B cell (primary cell): ENCODE measurements around the gene PITPNM1. TPM values are rescaled to one million over a fixed set of nuclear protein-coding genes. Genes with fewer than 3 reads are reported as not detected.

Experiments used
- ATAC-seq: fragments of 200-7000 bp; cut with Tn5 transposase; one replicate; pipeline ENCODE4 v1.10.0; 2021; ENCODE audit warnings: low read depth, mild to moderate bottlenecking, moderate number of reproducible peaks, moderate library complexity
- CTCF ChIA-PET: fragments of 350-600 bp; sonication (Branson Sonifier 250); formaldehyde crosslinking; loops from one replicate; lab custom pipeline; 2021; ENCODE audit warnings: antibody characterized with exemption, inconsistent platforms; lab: Charles Lee
- POLR2A ChIA-PET: fragments of 350-600 bp; sonication (Branson Sonifier 250); formaldehyde crosslinking; loops from one replicate; lab custom pipeline; 2021; ENCODE audit warnings: antibody characterized with exemption; lab: Charles Lee
- DNase-seq: peaks from one replicate; pipeline ENCODE4 v3.0.0; 2013
- H2AFZ ChIP-seq: 2 replicates; pipeline ENCODE4 v1.6.1; 2012; ENCODE audit warnings: mild to moderate bottlenecking, low read depth, low read length; ENCODE audit not compliant: insufficient read depth, poor library complexity, severe bottlenecking
- H3K27ac ChIP-seq, 2 donors: 1 replicate in 1 of 2; 2 replicates in 1 of 2; pipeline ENCODE4 v1.5.1; 2012 to 2013; ENCODE audit warnings: low read length in 2 of 2, mild to moderate bottlenecking in 2 of 2, moderate library complexity in 1 of 2
- H3K27me3 ChIP-seq, 4 experiments: fragments of 200-600 bp in 1 of 4; sonication (generic) in 1 of 4; replicated peaks in 1 of 4; 1 replicate in 2 of 4; 2 replicates in 2 of 4; pipeline versions ENCODE4 v1.6.1 to v1.7.0; 2013 to 2016; ENCODE audit warnings: low read length in 3 of 4, mild to moderate bottlenecking in 2 of 4, mixed read lengths in 1 of 4, moderate library complexity in 1 of 4; ENCODE audit not compliant: insufficient read depth in 4 of 4, control insufficient read depth in 3 of 4; ENCODE audit errors: control extremely low read depth in 1 of 4
- H3K36me3 ChIP-seq, 2 experiments: replicated peaks in 1 of 2; 1 replicate in 1 of 2; 2 replicates in 1 of 2; pipeline versions ENCODE4 v1.6.1 to v1.7.1; 2013; ENCODE audit warnings: low read length in 1 of 2; ENCODE audit not compliant: insufficient read depth in 2 of 2, control insufficient read depth in 1 of 2; ENCODE audit errors: control extremely low read depth in 1 of 2, extremely low read depth in 1 of 2
- H3K4me1 ChIP-seq, 2 donors: fragments of 200-600 bp in 1 of 2; sonication (generic) in 1 of 2; 1 replicate in 1 of 2; 2 replicates in 1 of 2; pipeline versions ENCODE4 v1.5.1 to v1.6.1; 2013 to 2017; ENCODE audit warnings: low read length in 2 of 2; ENCODE audit not compliant: control insufficient read depth in 2 of 2, insufficient read depth in 2 of 2
- H3K4me2 ChIP-seq: replicated peaks from 2 replicates; pipeline ENCODE3; 2012; ENCODE audit warnings: mild to moderate bottlenecking, low read depth, low read length; ENCODE audit not compliant: poor library complexity, severe bottlenecking
- H3K4me3 ChIP-seq, 5 experiments: fragments of 200-600 bp in 1 of 5; sonication (generic) in 1 of 5; 1 replicate in 3 of 5; 2 replicates in 2 of 5; pipeline versions ENCODE4 v1.5.1 to v1.7.0; 2011 to 2016; ENCODE audit warnings: low read length in 4 of 5, mild to moderate bottlenecking in 4 of 5, low read depth in 2 of 5, control low read depth in 1 of 5, moderate library complexity in 1 of 5; ENCODE audit not compliant: insufficient read depth in 1 of 5; ENCODE audit errors: control extremely low read depth in 1 of 5, extremely low read depth in 1 of 5
- H3K79me2 ChIP-seq: fragments of 200-600 bp; sonication (generic); one replicate; pipeline ENCODE4 v1.6.0; 2016; ENCODE audit warnings: low read length; ENCODE audit not compliant: control insufficient read depth, insufficient read depth
- H3K9ac ChIP-seq: fragments of 200-600 bp; sonication (generic); 2 replicates; pipeline ENCODE4 v1.6.1; 2017; ENCODE audit warnings: mild to moderate bottlenecking, low read length, moderate library complexity
- H3K9me3 ChIP-seq, 3 donors: one replicate each; pipeline versions ENCODE4 v1.6.1 to v1.7.1; 2013; ENCODE audit warnings: low read length in 2 of 3; ENCODE audit not compliant: control insufficient read depth in 2 of 3, insufficient read depth in 1 of 3; ENCODE audit errors: control extremely low read depth in 1 of 3
- H4K20me1 ChIP-seq: 2 replicates; pipeline ENCODE4 v1.6.0; 2012; ENCODE audit warnings: mild to moderate bottlenecking, low read length; ENCODE audit not compliant: insufficient read depth, control insufficient read depth, poor library complexity, severe bottlenecking
- H3K27ac Mint-ChIP-seq: one replicate; pipeline ENCODE4 v1.8.0; 2021; ENCODE audit warnings: mixed read lengths
- H3K27me3 Mint-ChIP-seq: one replicate; pipeline ENCODE4 v1.8.0; 2021; ENCODE audit warnings: mixed read lengths
- H3K4me1 Mint-ChIP-seq: one replicate; pipeline ENCODE4 v1.8.0; 2021; ENCODE audit warnings: mixed read lengths
- H3K4me3 Mint-ChIP-seq: one replicate; pipeline ENCODE4 v1.8.0; 2021; ENCODE audit warnings: mixed read lengths
- H3K9me3 Mint-ChIP-seq: one replicate; pipeline ENCODE4 v1.8.0; 2022; ENCODE audit warnings: mixed read lengths; ENCODE audit not compliant: insufficient read depth
- EZH2 ChIP-seq: IDR thresholded peaks from 2 replicates; pipeline ENCODE4 v1.6.1; 2012; ENCODE audit warnings: borderline replicate concordance, low read depth, mild to moderate bottlenecking, moderate library complexity, low read length; ENCODE audit not compliant: insufficient read depth, poor library complexity, severe bottlenecking
- WGBS: methylation state at CpG from one replicate; pipeline ENCODE4 v1.1.5; 2013; ENCODE audit warnings: missing lambda C conversion rate; ENCODE audit not compliant: insufficient coverage; 5-methylcytosine and 5-hydroxymethylcytosine counted together
- intact Hi-C: fragments of 100-400 bp; cut with micrococcal nuclease; formaldehyde crosslinking; loops from one replicate; pipeline ENCODE4 v1.10.0; 2022
- polyA plus RNA-seq: library from polyadenylated mRNA; depleted of rRNA; stranded (reverse); fragments of >200 nt; gene quantifications from 2 replicates; pipeline ENCODE4 v1.2.3, GENCODE V29; 2012
- total RNA-seq, 2 donors: library from RNA; stranded (reverse); fragments of 120-200 nt in 1 of 2; gene quantifications; 1 replicate in 1 of 2; 2 replicates in 1 of 2; pipeline versions ENCODE4 v1.2.3 to v1.2.4, GENCODE V29; 2013 to 2022
- TF ChIP-seq, protein P1 (sequence below): fragments of 200-600 bp; IDR thresholded peaks from one replicate; pipeline ENCODE4 v1.8.0; 2022; ENCODE audit warnings: antibody characterized with exemption, mild to moderate bottlenecking

PITPNM1 gene
- total and polyA plus RNA-seq, 2 donors (not counting 1 experiment from before 2014, with no cell fraction given), result 152 to 166 TPM

DNA sequence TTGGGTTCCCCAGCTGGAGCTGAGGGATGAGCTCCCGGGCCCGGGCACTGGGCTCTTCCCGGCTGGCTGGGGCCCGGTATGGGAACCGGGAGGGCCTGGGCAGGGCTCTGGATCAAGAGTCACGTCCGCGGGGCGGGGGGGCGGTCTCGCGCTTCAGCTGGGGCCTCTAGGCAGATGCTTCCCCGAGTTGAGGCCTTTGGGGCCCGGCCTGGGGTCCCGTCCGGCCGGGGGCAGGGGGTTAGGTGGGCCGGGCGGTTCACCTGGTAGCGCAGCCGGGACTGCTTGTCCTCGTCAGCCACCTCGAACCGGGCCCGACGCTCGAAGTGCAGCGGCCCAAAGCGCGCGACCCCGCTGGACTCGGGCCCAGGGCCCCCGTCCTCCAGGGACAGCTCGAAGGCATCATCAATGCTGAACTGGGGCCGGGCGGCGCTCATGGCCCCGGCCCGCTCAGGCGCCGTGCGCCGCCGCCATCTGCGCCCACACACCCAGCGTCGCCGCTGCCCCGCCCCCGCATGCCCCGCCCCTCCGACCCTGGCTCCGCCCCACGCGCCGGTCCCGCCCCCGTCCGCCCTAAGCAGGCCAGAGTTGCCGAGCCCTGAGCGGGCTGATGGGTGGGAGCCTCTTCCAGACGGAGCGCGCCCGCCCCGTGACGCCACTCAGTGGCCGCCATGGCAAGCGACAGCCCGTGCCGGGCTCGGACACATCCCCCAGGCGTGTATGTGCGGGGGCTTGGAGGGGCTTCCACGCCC is 36.2 kb downstream of the PITPNM1 start, which contains the start of gene TMEM134:
Gene TMEM134, minus strand, starts transcription at position 493 of the 749 bp plus-strand sequence. Its CDS starts 59 bp downstream, at position 434.
- Mint-ChIP-seq H3K4me1 (peaks cover 50% of the 10 kb centered on the region), H3K9me3 (no peaks in the 10 kb centered on the region), H3K27ac (peak within 1 kb of the TSS; percentile 95), H3K4me3 (peak within 1 kb of the TSS; percentile 95), H3K27me3 (no peaks in the 10 kb centered on the region)
- Histone ChIP-seq H3K4me2 (peak within 1 kb of the TSS; percentile 98), H3K27ac (peak within 1 kb of the TSS; percentile 78 to 87), H3K9ac (peak within 1 kb of the TSS; percentile 91), H3K9me3 (peaks cover 0 to 5% (median 0%) of the 10 kb centered on the region in 3 donors), H2AFZ (peak within 1 kb of the TSS; percentile 78), H3K36me3 (peaks cover 2 to 9% of the 10 kb centered on the region in 2 experiments), H3K4me3 (peak within 1 kb of the TSS; percentile 61 to 96 (median 91)), H4K20me1 (peaks cover 10% of the 10 kb centered on the region), H3K27me3 (no peaks in the 10 kb centered on the region), H3K4me1 (peaks cover 33 to 57% of the 10 kb centered on the region in 2 donors), H3K79me2 (peaks cover 44% of the 10 kb centered on the region)
- under 1% methylated on average over 76 of the region's 76 CpGs for WGBS
- ChIA-PET POLR2A (interaction anchor here (0.8 to 10.4 kb wide), 20 partner anchors 9 to 115 kb away, joined by 3 to 215 read pairs (median 9); partner anchors contain the start of genes AIP, CABP4, CDK2AP2 and CORO1B), CTCF (interaction anchor here (0.6 to 6.7 kb wide), 20 partner anchors 10 to 126 kb away, joined by 3 to 64 read pairs (median 5); partner anchors contain the start of genes AIP, CABP4, CORO1B and PITPNM1)
- peak; percentile 75 for ATAC-seq
- peak; percentile 92 for DNase-seq
- intact Hi-C loops, result loop anchor here (1.0 kb wide), 8 partner anchors 14 to 115 kb away; partner anchors contain the start of genes AIP, PPP1CA, PTPRCAP and RAD9A
- TF ChIP-seq, protein P1, sequence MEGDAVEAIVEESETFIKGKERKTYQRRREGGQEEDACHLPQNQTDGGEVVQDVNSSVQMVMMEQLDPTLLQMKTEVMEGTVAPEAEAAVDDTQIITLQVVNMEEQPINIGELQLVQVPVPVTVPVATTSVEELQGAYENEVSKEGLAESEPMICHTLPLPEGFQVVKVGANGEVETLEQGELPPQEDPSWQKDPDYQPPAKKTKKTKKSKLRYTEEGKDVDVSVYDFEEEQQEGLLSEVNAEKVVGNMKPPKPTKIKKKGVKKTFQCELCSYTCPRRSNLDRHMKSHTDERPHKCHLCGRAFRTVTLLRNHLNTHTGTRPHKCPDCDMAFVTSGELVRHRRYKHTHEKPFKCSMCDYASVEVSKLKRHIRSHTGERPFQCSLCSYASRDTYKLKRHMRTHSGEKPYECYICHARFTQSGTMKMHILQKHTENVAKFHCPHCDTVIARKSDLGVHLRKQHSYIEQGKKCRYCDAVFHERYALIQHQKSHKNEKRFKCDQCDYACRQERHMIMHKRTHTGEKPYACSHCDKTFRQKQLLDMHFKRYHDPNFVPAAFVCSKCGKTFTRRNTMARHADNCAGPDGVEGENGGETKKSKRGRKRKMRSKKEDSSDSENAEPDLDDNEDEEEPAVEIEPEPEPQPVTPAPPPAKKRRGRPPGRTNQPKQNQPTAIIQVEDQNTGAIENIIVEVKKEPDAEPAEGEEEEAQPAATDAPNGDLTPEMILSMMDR, result peak; percentile 63
- TF ChIP-seq EZH2, result no peak
